ENCODE measurements around the gene FHIT. TPM values are rescaled to one million over a fixed set of nuclear protein-coding genes. Genes with fewer than 3 reads are reported as not detected.

The FHIT gene
- total and polyA plus RNA-seq, 2 donors from 2014 or later: 20.2 to 61.2 TPM

DNA sequence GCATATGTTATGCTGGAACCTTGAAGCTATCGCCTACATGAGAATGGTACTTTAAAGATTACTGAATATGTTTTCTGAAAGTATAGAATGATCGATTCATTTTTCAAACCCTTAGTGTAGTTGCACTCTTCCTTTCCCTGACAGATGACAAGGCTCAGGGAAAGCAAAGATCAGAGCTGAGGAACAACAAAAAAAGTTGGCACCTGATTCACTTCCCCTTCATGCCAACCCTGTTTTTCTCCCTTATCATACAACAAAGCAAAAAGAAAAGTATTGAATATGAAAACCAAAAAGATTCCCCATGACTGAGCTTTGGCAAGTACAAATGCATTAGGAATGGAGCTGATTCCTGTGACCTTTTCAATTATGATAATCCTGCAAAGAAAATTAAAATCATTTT is 1012.7 kb downstream of the FHIT start:
- TF ChIP-seq, protein P1, sequence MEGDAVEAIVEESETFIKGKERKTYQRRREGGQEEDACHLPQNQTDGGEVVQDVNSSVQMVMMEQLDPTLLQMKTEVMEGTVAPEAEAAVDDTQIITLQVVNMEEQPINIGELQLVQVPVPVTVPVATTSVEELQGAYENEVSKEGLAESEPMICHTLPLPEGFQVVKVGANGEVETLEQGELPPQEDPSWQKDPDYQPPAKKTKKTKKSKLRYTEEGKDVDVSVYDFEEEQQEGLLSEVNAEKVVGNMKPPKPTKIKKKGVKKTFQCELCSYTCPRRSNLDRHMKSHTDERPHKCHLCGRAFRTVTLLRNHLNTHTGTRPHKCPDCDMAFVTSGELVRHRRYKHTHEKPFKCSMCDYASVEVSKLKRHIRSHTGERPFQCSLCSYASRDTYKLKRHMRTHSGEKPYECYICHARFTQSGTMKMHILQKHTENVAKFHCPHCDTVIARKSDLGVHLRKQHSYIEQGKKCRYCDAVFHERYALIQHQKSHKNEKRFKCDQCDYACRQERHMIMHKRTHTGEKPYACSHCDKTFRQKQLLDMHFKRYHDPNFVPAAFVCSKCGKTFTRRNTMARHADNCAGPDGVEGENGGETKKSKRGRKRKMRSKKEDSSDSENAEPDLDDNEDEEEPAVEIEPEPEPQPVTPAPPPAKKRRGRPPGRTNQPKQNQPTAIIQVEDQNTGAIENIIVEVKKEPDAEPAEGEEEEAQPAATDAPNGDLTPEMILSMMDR (IDR thresholded peaks at IDR 0.05; ENCODE audit: borderline replicate concordance, extremely low read depth, insufficient read depth): no peak
- H3K27me3 ChIP-seq (ENCODE audit: control insufficient read depth, insufficient read depth, low read length): no peaks in the 10 kb centered on the region
- no peak for FAIRE-seq
- H3K36me3 ChIP-seq (ENCODE audit: control insufficient read depth in 2 of 3, insufficient read depth in 3 of 3, low read length in 3 of 3): no peaks in the 10 kb centered on the region
- H3K9ac ChIP-seq (ENCODE audit: low read length in 3 of 3): no peak overlapping the region
- intact Hi-C loops (cut with DNase I): no loop called here
- no peak overlapping the region for H3K4me3 ChIP-seq (ENCODE audit: low read length in 3 of 3)
- DNase-seq: no peak
- H3K4me1 ChIP-seq (ENCODE audit: control insufficient read depth in 2 of 3, insufficient read depth in 2 of 3, low read depth in 1 of 3, low read length in 3 of 3): no peaks in the 10 kb centered on the region
- H3K27ac ChIP-seq (ENCODE audit: low read depth in 2 of 2, low read length in 2 of 2): no peak overlapping the region
- H3K9me3 ChIP-seq (ENCODE audit: control insufficient read depth in 2 of 3, insufficient read depth in 1 of 3, low read length in 3 of 3): no peaks in the 10 kb centered on the region

DNA sequence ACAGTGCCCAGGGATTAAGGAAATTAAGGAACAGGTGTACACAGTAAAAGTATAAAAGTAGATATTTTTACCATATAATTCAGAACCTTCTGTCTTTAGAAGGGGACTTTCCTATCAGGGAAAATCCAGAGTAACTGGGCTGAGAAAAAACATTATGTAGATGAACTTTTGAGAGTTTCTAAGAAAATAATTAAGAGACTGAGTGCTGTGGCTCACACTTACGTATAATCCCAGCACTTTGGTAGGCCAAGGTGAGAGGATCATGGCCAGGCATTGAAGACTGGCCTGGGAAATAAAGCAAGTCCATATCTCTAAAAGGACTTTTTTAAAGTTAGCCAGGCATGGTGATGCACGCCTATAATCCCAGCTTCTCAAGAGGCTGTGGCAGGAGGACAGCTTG is 1021.8 kb downstream of the FHIT start:
- TF ChIP-seq, protein P1 (IDR thresholded peaks at IDR 0.05; ENCODE audit: borderline replicate concordance, extremely low read depth, insufficient read depth): no peak
- H3K9me3 ChIP-seq (ENCODE audit: control insufficient read depth in 2 of 3, insufficient read depth in 1 of 3, low read length in 3 of 3): no peaks in the 10 kb centered on the region
- intact Hi-C loops (cut with DNase I): no loop called here

DNA sequence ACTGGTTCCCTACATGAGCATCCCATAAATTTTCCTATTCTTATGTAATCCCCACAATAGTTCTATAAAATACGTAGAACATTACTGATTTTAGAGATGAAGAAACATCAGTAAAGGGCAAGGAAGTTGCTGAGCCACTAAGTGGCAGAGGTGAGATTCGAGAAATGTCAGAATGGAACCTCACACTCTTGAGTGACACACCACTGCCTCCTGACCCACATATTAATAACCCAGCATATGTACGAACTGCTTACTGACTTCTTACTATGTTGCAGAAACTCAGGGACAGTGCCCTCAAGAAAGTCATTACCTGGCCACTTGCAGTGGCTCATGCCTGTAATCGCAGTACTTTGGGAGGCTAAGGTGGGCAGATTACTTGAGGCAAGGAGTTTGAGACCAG is 1022.4 kb downstream of the FHIT start:
- Histone ChIP-seq H3K36me3 (ENCODE audit: control insufficient read depth in 2 of 3, insufficient read depth in 3 of 3, low read length in 3 of 3) (no peaks in the 10 kb centered on the region), H3K9ac (ENCODE audit: low read length in 3 of 3) (no peak overlapping the region), H3K4me3 (ENCODE audit: low read length in 3 of 3) (no peak overlapping the region), H3K9me3 (ENCODE audit: control insufficient read depth in 2 of 3, insufficient read depth in 1 of 3, low read length in 3 of 3) (no peaks in the 10 kb centered on the region), H3K4me1 (ENCODE audit: control insufficient read depth in 2 of 3, insufficient read depth in 2 of 3, low read depth in 1 of 3, low read length in 3 of 3) (peaks cover 0 to 3% (median 0%) of the 10 kb centered on the region in 3 donors), H3K27ac (ENCODE audit: low read depth in 2 of 2, low read length in 2 of 2) (no peak overlapping the region), H3K27me3 (ENCODE audit: control insufficient read depth, insufficient read depth, low read length) (no peaks in the 10 kb centered on the region)
- intact Hi-C loops (cut with DNase I): no loop called here
- TF ChIP-seq, protein P1 (IDR thresholded peaks at IDR 0.05; ENCODE audit: borderline replicate concordance, extremely low read depth, insufficient read depth): no peak
- FAIRE-seq: no peak
- DNase-seq: no peak

More for the DNA sequence above, 1021.8 kb downstream of the FHIT start:
- Histone ChIP-seq H3K4me3 (ENCODE audit: low read length in 3 of 3) (no peak overlapping the region), H3K27ac (ENCODE audit: low read depth in 2 of 2, low read length in 2 of 2) (no peak overlapping the region), H3K27me3 (ENCODE audit: control insufficient read depth, insufficient read depth, low read length) (no peaks in the 10 kb centered on the region), H3K9ac (ENCODE audit: low read length in 3 of 3) (no peak overlapping the region), H3K36me3 (ENCODE audit: control insufficient read depth in 2 of 3, insufficient read depth in 3 of 3, low read length in 3 of 3) (no peaks in the 10 kb centered on the region), H3K4me1 (ENCODE audit: control insufficient read depth in 2 of 3, insufficient read depth in 2 of 3, low read depth in 1 of 3, low read length in 3 of 3) (peaks cover 0 to 3% (median 0%) of the 10 kb centered on the region in 3 donors)
- FAIRE-seq: no peak
- no peak for DNase-seq

DNA sequence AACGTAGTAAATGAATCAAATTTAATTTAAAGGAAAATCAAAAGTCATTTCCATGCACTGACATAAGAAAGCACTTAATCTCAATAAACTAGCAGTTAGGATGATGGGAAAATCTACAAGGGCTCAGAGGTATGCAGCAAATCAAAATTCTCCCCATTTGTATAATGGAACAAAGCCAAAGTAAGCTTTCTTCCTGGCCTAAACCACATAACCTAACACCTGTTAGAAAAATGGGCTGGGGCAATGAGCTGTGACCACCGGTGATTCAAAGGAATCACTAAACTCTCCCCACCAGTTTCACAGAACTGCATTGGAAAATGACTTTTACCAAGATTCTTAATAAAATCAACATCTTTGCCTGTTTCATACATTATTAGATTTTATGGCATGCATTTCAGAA is 1024.3 kb downstream of the FHIT start:
- no peak overlapping the region for H3K27ac ChIP-seq (ENCODE audit: low read depth in 2 of 2, low read length in 2 of 2)
- no peaks in the 10 kb centered on the region for H3K27me3 ChIP-seq (ENCODE audit: control insufficient read depth, insufficient read depth, low read length)
- intact Hi-C loops (cut with DNase I): no loop called here
- no peak overlapping the region for H3K4me3 ChIP-seq (ENCODE audit: low read length in 3 of 3)
- TF ChIP-seq, protein P1 (IDR thresholded peaks at IDR 0.05; ENCODE audit: borderline replicate concordance, extremely low read depth, insufficient read depth): no peak
- no peaks in the 10 kb centered on the region for H3K36me3 ChIP-seq (ENCODE audit: control insufficient read depth in 2 of 3, insufficient read depth in 3 of 3, low read length in 3 of 3)
- H3K9me3 ChIP-seq (ENCODE audit: control insufficient read depth in 2 of 3, insufficient read depth in 1 of 3, low read length in 3 of 3): no peaks in the 10 kb centered on the region
- peak in 3 of 5 donors; percentile 14 to 70 (median 69) for DNase-seq
- H3K4me1 ChIP-seq (ENCODE audit: control insufficient read depth in 2 of 3, insufficient read depth in 2 of 3, low read depth in 1 of 3, low read length in 3 of 3): peaks cover 0 to 3% (median 0%) of the 10 kb centered on the region in 3 donors
- no peak for FAIRE-seq
- no peak overlapping the region for H3K9ac ChIP-seq (ENCODE audit: low read length in 3 of 3)

Data from kidney (tissue), 14 donors.